Activated T-helper 1 cell treated with anti-CD3 and anti-CD28 coated beads, Interleukin-12 subunit alpha, Interleukin-12 subunit beta, Interleukin-2, Interleukin-4 antibody, amounts not matched to agents 30 ng/mL and 10 ng/mL and 1 ng/mL, durations not matched to agents 14 hours and 24 hours and 36 hours (primary cell): ENCODE measurements around the gene NDUFB6. TPM values are rescaled to one million over a fixed set of nuclear protein-coding genes. Genes with fewer than 3 reads are reported as not detected.
A peak's percentile ranks its signal among the peaks of the same experiment; 100 is the strongest.
"Not testable (repeated sequence)": the region's sequence is repeated elsewhere in the genome, so short reads cannot be mapped to it uniquely, and the experiment has no call there.

Source experiments
- DNase-seq: peaks from one replicate; pipeline ENCODE4 v3.0.0; 2021; ENCODE audit warnings: low spot score
- H3K27ac Mint-ChIP-seq: one replicate; pipeline ENCODE4 v1.8.0; 2021; ENCODE audit warnings: mild to moderate bottlenecking, mixed read lengths
- H3K27me3 Mint-ChIP-seq: one replicate; pipeline ENCODE4 v1.8.0; 2022; ENCODE audit warnings: mild to moderate bottlenecking, moderate library complexity, mixed read lengths; ENCODE audit not compliant: insufficient read depth
- H3K36me3 Mint-ChIP-seq: one replicate; pipeline ENCODE4 v1.8.0; 2021; ENCODE audit warnings: low read depth, mixed read lengths
- H3K4me1 Mint-ChIP-seq: one replicate; pipeline ENCODE4 v1.8.0; 2021; ENCODE audit warnings: low read depth, mixed read lengths
- H3K4me3 Mint-ChIP-seq: one replicate; pipeline ENCODE4 v1.8.0; 2021; ENCODE audit warnings: mild to moderate bottlenecking, moderate library complexity, mixed read lengths
- H3K9me3 Mint-ChIP-seq: one replicate; pipeline ENCODE4 v1.8.0; 2021; ENCODE audit warnings: mixed read lengths
- intact Hi-C: fragments of 100-400 bp; cut with micrococcal nuclease; formaldehyde crosslinking; loops from one replicate; pipeline ENCODE4 v1.15.1; 2024
- total RNA-seq: library from RNA; stranded (reverse); gene quantifications from 2 replicates; pipeline ENCODE4 v1.2.3, GENCODE V29; 2022

Gene NDUFB6
- total RNA-seq, 1 donor from 2014 or later: 46.3 TPM

DNA sequence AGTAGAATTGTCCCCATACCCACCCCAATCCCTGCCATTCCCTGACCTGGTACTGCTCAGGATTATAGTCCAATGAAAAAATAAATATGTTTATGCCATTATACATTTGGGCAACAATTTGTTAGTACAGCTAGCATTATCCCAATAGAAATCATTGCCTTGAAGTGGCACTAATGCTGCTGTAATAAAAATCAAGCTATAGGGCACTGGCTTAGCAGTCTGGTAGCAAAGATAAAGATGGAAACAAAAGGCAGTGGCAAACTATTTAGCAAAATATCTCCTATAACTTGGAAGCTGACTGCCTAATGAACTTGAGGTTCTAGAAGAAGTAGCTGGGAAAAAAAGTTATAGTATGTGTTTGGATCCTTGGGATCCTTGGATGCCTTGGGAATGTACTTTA, 18.4 kb downstream of the NDUFB6 start:
- Mint-ChIP-seq H3K36me3 (peaks cover 12% of the 10 kb centered on the region), H3K4me3 (no peak overlapping the region), H3K27ac (no peak overlapping the region), H3K4me1 (peaks cover 25% of the 10 kb centered on the region), H3K9me3 (no peaks in the 10 kb centered on the region), H3K27me3 (no peaks in the 10 kb centered on the region)
- no peak for DNase-seq
- intact Hi-C loops: loop anchor here (5.0 kb wide), 5 partner anchors 62 to 1903 kb away; partner anchors contain the start of genes CHMP5, DNAI1, FAM219A and UBAP1

GRCh38 chr9:32554107-32554506, 18.9 kb downstream of the NDUFB6 start:
- Mint-ChIP-seq H3K4me1 (peaks cover 30% of the 10 kb centered on the region), H3K27ac (no peak overlapping the region), H3K4me3 (peak overlapping the region; percentile 63), H3K27me3 (no peaks in the 10 kb centered on the region), H3K9me3 (no peaks in the 10 kb centered on the region), H3K36me3 (peaks cover 14% of the 10 kb centered on the region)
- intact Hi-C loops: loop anchor here (5.0 kb wide), 5 partner anchors 62 to 1903 kb away; partner anchors contain the start of genes CHMP5, DNAI1, FAM219A and UBAP1
- DNase-seq: no peak

DNA sequence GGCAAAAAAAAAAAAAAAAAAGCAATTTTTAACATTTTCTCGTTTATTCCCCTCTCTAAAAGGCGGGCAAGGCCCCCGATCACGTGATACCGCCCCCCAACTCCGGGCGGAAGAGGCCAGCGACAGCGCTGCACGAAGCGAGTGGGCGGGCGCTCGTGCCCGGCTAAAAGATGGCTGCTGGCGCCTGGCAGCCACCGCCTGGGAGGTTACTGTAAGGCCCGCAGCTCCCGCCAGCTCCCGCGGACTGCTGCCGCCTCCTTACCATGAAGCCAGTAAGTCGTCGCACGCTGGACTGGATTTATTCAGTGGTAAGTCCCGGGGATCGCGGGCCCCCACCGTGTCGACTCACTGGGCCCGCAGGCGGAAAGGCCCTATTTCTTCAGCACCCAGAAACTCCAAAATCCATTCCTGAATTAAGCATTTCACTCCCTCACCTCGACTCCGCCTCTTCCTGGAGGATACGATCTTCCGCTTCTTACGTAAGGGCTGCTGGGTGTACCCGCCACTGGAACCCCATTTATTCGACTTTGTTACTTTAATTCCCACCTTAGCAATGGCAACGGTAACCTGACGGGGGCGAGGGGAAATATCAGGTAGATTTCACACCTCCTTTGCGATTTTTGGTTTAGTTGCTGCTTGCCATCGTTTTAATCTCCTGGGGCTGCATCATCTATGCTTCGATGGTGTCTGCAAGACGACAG, 20.6 kb downstream of the NDUFB6 start, which contains the start of the genes SMIM27 and TOPORS:
SMIM27 (plus strand) TSS at position 156 of the 701 bp plus-strand sequence; CDS start at position 264, 108 bp downstream.
TOPORS (minus strand) TSS at position 415 of the 701 bp plus-strand sequence; CDS start at position 265, 150 bp downstream.
- Mint-ChIP-seq H3K27ac (peak within 1 kb of the TSS; percentile 99), H3K4me3 (peak within 1 kb of the TSS; percentile 93), H3K9me3 (no peaks in the 10 kb centered on the region), H3K27me3 (no peaks in the 10 kb centered on the region), H3K4me1 (peaks cover 36% of the 10 kb centered on the region), H3K36me3 (peaks cover 19% of the 10 kb centered on the region)
- DNase-seq: peak; percentile 83
- intact Hi-C loops: loop anchor here (1.0 to 5.0 kb wide), 7 partner anchors 21 to 1905 kb away; partner anchors contain the start of genes CHMP5, DNAI1, DNAJA1 and FAM219A

GRCh38 chr9:32551276-32552051, 21.5 kb downstream of the NDUFB6 start:
- peak; percentile 30 for DNase-seq
- peaks cover 36% of the 10 kb centered on the region for H3K4me1 Mint-ChIP-seq
- peak overlapping the region; percentile 99 for H3K27ac Mint-ChIP-seq
- peak overlapping the region; percentile 93 for H3K4me3 Mint-ChIP-seq
- intact Hi-C loops: loop anchor here (1.0 to 5.0 kb wide), 12 partner anchors 22 to 1906 kb away; partner anchors contain the start of genes ACO1, APTX, B4GALT1 and CHMP5
- peaks cover 19% of the 10 kb centered on the region for H3K36me3 Mint-ChIP-seq
- no peaks in the 10 kb centered on the region for H3K9me3 Mint-ChIP-seq
- H3K27me3 Mint-ChIP-seq: no peaks in the 10 kb centered on the region

- peak; percentile 91 for DNase-seq
- Mint-ChIP-seq H3K36me3 (peaks cover 21% of the 10 kb centered on the region), H3K27me3 (no peaks in the 10 kb centered on the region), H3K4me1 (peaks cover 39% of the 10 kb centered on the region), H3K27ac (peak overlapping the region; percentile 99), H3K9me3 (no peaks in the 10 kb centered on the region), H3K4me3 (peak overlapping the region; percentile 93)
- intact Hi-C loops: loop anchor here (1.0 to 5.0 kb wide), 11 partner anchors 25 to 1907 kb away; partner anchors contain the start of genes ACO1, APTX, B4GALT1 and CHMP5
Measured at GRCh38 chr9:32550562-32551275, 22.2 kb downstream of the NDUFB6 start.

- intact Hi-C loops: loop anchor here (1.0 to 5.0 kb wide), 7 partner anchors 58 to 1907 kb away; partner anchors contain the start of genes B4GALT1, CHMP5, DNAI1 and FAM219A
- Mint-ChIP-seq H3K27me3 (no peaks in the 10 kb centered on the region), H3K4me3 (peak overlapping the region; percentile 93), H3K27ac (peak overlapping the region; percentile 67), H3K9me3 (no peaks in the 10 kb centered on the region), H3K36me3 (peaks cover 21% of the 10 kb centered on the region), H3K4me1 (peaks cover 40% of the 10 kb centered on the region)
- no peak for DNase-seq
Measured at GRCh38 chr9:32550150-32550561, 22.8 kb downstream of the NDUFB6 start.

- DNase-seq, H3K27me3 Mint-ChIP-seq, H3K9me3 Mint-ChIP-seq, H3K27ac Mint-ChIP-seq, H3K4me3 Mint-ChIP-seq, intact Hi-C loops: not testable (repeated sequence)
- H3K4me1 Mint-ChIP-seq: peaks cover 35% of the 10 kb centered on the region
- H3K36me3 Mint-ChIP-seq: peaks cover 21% of the 10 kb centered on the region
Measured at GRCh38 chr9:32548213-32548612, 24.7 kb downstream of the NDUFB6 start.

- DNase-seq: no peak
Measured at GRCh38 chr9:32545884-32546283, 27.1 kb downstream of the NDUFB6 start.

DNA sequence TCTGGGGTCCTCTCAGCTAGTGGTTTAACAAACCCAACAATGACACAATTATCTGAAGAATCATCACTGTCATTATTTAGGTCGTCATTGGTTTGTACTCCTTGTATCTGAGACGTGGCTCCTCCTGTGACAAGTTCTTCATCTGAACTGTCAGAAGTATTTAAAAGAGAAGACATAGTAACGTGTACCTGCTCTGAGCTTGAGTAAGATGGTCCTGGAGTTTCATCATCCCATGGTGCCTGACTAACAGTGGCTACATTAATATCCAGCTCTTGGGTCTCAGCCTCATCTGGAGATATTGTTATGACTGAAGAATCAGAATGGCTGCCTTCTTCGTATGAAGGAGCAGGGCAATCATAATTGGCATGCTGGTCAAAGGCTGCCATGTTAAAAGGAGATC, 29.9 kb downstream of the NDUFB6 start:
- intact Hi-C loops: no loop called here
- Mint-ChIP-seq H3K4me3 (no peak overlapping the region), H3K4me1 (peaks cover 8% of the 10 kb centered on the region), H3K36me3 (peaks cover 18% of the 10 kb centered on the region), H3K27ac (no peak overlapping the region), H3K27me3 (no peaks in the 10 kb centered on the region), H3K9me3 (no peaks in the 10 kb centered on the region)
- no peak for DNase-seq

More at GRCh38 chr9:32545884-32546283, 27.1 kb downstream of the NDUFB6 start:
- H3K9me3 Mint-ChIP-seq: no peaks in the 10 kb centered on the region
- H3K36me3 Mint-ChIP-seq: peaks cover 28% of the 10 kb centered on the region
- no peak overlapping the region for H3K27ac Mint-ChIP-seq
- intact Hi-C loops: no loop called here
- H3K27me3 Mint-ChIP-seq: no peaks in the 10 kb centered on the region
- no peak overlapping the region for H3K4me3 Mint-ChIP-seq
- peaks cover 27% of the 10 kb centered on the region for H3K4me1 Mint-ChIP-seq

GRCh38 chr9:32533816-32534215, 39.1 kb downstream of the NDUFB6 start:
- H3K27me3 Mint-ChIP-seq: no peaks in the 10 kb centered on the region
- intact Hi-C loops: no loop called here
- H3K4me3 Mint-ChIP-seq: no peak overlapping the region
- no peaks in the 10 kb centered on the region for H3K9me3 Mint-ChIP-seq
- DNase-seq: no peak
- H3K4me1 Mint-ChIP-seq: no peaks in the 10 kb centered on the region
- peaks cover 13% of the 10 kb centered on the region for H3K36me3 Mint-ChIP-seq
- H3K27ac Mint-ChIP-seq: no peak overlapping the region

GRCh38 chr9:32533336-32533735, 39.6 kb downstream of the NDUFB6 start:
- peaks cover 14% of the 10 kb centered on the region for H3K36me3 Mint-ChIP-seq
- DNase-seq: no peak
- H3K4me1 Mint-ChIP-seq: no peaks in the 10 kb centered on the region
- no peak overlapping the region for H3K4me3 Mint-ChIP-seq
- H3K27me3 Mint-ChIP-seq: no peaks in the 10 kb centered on the region
- no peak overlapping the region for H3K27ac Mint-ChIP-seq
- intact Hi-C loops: no loop called here
- no peaks in the 10 kb centered on the region for H3K9me3 Mint-ChIP-seq

- intact Hi-C loops: no loop called here
- no peak for DNase-seq
- Mint-ChIP-seq H3K27me3 (no peaks in the 10 kb centered on the region), H3K27ac (peak overlapping the region; percentile 86), H3K36me3 (peaks cover 18% of the 10 kb centered on the region), H3K4me1 (peaks cover 53% of the 10 kb centered on the region), H3K4me3 (peak overlapping the region; percentile 92), H3K9me3 (no peaks in the 10 kb centered on the region)
Measured at GRCh38 chr9:32526707-32527048, 46.3 kb downstream of the NDUFB6 start.
